HG02981 (cell line): ENCODE measurements around the gene EPC1.
"Not testable (repeated sequence)": the region's sequence is repeated elsewhere in the genome, so short reads cannot be mapped to it uniquely, and the experiment has no call there.

Experiments
- ATAC-seq: cut with Tn5 transposase; IDR thresholded peaks from one replicate; pipeline ENCODE4 v1.9.1; 2021; ENCODE audit warnings: mild to moderate bottlenecking, moderate library complexity; ENCODE audit not compliant: unreplicated experiment

The EPC1 gene

GRCh38 chr10:32372000-32372875 lies 25.3 kb upstream of the EPC1 start:
- ATAC-seq: no peak

- no peak for ATAC-seq
These were observed 24.1 kb upstream of the EPC1 start for GRCh38 chr10:32371101-32371500.

DNA sequence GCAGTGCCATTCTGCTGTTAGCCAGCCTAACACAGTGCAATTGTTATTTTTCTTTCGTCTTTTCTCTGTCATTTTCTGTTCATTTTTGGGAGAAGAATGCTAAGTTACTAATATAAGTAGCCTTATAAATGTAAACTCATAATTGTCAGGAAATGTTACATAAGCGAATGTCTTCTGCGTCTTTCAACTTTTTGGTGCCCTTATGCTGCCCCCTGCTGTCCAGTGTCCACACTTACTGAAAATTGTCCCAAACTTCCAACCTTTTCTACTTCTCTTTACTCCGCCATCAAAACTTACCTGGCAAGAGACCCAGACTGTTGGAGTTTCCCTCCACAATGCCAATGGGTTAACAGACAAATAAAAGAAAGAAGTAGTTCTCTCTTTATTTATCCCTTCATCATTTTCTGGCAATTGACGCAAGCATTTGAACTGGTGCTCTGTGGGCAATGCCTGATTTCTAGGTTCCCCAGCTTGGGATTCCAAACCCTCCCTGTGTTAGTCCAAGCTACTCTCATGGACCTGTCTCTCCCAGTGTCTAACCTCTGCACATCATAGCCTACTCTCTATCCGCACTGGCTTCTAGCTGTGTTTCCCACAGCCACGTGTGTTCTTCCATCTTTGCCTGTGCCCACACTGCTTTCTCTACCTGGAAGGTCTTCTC lies 21.0 kb upstream of the EPC1 start:
- no peak for ATAC-seq

DNA sequence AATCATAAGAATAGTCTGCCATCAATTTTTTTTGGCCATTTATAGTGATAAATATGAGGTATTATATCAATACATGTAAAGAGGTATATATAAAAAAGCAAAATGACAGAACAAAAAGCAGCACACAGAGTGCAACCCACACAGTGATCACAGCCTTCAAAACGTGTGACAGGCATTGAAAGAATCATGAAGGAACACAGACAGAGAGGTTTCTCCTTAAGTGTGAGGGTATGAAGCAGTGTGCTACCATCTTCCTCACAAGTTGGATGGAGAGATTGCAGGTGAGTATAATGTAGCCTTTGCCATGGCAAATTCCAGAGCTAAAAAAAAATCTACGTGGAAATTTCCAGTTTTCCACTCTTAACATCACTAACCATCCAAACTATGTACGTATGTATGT lies 19.6 kb upstream of the EPC1 start:
- ATAC-seq: no peak

DNA sequence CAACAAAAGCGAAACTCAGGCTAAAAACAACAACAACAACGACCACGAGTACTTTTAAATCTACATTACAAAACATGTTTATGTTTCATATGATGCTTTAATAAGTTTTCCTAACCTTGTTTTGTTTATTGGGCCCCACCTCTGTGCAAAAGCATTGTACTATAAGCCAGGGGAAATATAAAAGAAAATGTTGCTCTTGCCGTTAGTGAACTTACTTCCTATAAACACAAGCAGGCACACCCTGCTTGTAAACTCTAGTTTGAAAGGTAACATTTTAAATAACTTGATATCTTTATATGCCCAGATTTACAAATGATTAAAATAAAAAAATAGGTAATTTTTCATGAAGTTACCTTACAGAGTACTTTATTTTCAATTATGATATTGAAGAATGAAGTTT lies 19.2 kb upstream of the EPC1 start:
- no peak for ATAC-seq

- ATAC-seq: not testable (repeated sequence)
These were observed 18.4 kb upstream of the EPC1 start for GRCh38 chr10:32365404-32365803.

- no peak for ATAC-seq
These were observed 15.6 kb upstream of the EPC1 start for GRCh38 chr10:32362571-32362970.

GRCh38 chr10:32360884-32361283 lies 13.9 kb upstream of the EPC1 start:
- ATAC-seq: no peak

DNA sequence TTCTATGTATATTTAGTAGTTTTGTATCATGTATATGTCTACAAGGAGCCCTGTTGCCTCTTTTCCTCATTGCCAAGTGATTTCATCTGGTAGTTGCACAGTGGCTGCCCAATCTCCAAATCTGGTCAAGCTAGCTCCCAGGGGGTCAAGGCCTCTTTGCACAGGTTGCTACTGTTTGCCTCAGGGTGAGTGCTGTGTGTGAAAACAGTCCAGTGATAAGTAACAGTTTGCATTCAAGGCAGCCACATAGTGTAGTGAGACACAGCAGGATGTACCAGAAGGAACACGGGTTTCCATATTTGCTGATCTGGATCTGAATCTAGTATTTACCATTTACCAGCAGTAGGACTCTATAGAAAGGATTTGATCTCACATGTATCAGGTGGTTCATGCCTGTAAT lies 13.3 kb upstream of the EPC1 start:
- ATAC-seq: no peak

GRCh38 chr10:32357056-32357735 lies 10.2 kb upstream of the EPC1 start:
- no peak for ATAC-seq

GRCh38 chr10:32354690-32355089 lies 7.7 kb upstream of the EPC1 start:
- ATAC-seq: not testable (repeated sequence)

DNA sequence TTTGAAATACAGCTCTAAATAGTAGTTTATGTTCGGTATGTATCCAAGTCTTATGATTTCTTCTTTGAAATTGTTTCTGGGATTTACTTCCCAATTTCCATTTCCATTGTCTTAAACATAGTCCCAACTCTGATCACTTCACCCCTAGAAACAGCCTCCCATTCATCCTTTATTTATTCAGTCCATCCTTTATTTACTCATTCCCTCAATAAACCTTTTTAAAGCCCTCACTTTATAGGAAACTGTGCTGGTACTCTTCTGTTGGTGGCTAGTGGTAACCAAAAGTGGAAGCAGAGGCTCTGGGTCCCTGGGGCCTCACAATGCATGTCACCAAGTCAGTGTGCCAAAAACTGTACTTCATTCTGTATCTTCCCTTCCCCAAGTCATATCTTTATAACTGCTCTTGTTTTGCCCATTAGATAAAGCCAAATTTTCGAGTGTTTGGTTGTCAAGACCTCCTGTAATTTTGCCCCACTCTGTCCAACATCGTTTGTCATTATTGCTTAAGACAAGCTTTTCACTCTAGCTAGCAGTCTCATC lies 3.9 kb upstream of the EPC1 start:
- no peak for ATAC-seq

- no peak for ATAC-seq
These were observed 3.2 kb upstream of the EPC1 start for GRCh38 chr10:32349968-32350738.

DNA sequence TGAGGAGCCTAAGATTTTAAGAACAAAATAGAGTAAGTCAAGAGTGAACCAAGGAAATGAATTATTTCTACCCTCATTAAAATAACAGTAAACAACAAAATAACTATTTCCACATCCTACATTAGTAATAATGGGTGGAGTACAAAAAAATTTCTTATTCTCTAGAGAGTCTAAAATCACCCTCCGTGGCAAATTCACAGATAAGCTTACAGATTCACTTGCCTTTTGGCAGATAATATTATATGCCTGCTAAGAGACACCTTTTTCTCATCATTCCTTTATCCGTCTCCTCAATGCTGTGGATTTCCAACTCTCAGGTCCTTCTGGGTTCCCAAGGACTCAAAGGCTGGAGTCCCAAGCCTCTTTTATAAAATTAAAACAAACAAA lies 2.2 kb upstream of the EPC1 start:
- no peak for ATAC-seq

GRCh38 chr10:32348297-32349198 lies 1.6 kb upstream of the EPC1 start:
- ATAC-seq: no peak

DNA sequence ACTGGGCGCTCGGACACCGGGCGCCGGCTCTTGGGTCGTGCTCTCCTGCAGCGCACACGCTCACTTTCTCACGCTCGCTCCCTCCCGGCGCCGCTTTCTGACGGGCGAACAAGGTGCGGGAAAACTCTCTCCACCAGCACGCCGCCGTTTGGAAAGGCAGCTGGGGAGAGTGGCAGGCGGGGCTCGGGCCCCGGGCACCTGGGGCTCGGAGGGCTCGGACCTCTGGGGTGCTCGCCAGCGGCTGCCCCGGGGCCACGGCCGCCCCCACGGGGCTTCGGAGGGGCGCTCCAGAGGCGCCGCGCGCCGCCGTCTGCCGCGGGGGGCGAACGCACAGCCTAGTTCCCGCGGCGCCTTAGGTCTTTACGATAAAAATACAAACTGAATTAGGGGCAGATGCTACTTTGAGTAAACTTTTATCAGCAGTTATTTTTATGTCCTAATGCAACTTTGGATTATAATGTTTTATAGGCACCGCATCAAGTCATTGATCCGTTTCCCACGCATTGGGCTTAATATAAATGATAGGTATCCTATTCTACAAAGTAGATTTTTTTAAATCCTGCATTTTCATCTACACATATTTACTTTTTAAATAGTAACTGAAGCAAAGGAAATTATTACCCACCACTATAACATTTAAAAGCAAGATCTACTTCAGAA lies 535 bp upstream of the EPC1 start:
- ATAC-seq: peak; percentile 14

- ATAC-seq: peak; percentile 75
These were observed 816 bp downstream of the EPC1 start for GRCh38 chr10:32346134-32346550.

- no peak for ATAC-seq
These were observed 5.4 kb downstream of the EPC1 start for GRCh38 chr10:32341596-32341995.

DNA sequence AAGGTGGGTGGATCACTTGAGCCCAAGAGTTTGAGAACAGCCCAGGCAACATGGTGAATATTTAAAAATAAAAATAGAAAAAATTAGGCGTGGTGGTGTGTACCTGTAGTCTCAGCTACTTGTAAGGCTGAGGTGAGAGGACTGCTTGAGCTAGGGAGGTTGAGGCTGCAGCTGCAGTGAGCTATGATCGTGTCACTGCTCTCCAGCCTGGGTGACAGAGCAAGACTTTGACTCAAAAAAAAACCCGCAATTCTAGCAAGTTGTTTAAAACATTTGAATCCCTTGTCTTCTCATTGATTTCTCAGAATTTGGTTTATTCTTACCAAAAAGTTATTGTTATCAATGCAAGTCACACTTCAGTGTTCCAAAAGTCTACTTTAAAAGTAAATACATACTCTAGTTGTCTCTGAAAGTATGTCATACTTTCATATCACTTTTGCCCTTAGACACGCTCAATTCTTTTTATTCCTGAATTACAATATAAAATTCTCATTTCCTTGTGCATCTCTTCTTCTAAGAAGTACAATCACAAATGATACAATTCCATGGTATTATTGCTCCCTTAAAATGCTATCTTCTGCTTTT lies 6.3 kb downstream of the EPC1 start:
- ATAC-seq: no peak
